ENCODE measurements around the gene CHD5. TPM values are rescaled to one million over a fixed set of nuclear protein-coding genes. Genes with fewer than 3 reads are reported as not detected.

CHD5 gene
- total RNA-seq, 1 experiment from 2014 or later, result 2.4 TPM

DNA sequence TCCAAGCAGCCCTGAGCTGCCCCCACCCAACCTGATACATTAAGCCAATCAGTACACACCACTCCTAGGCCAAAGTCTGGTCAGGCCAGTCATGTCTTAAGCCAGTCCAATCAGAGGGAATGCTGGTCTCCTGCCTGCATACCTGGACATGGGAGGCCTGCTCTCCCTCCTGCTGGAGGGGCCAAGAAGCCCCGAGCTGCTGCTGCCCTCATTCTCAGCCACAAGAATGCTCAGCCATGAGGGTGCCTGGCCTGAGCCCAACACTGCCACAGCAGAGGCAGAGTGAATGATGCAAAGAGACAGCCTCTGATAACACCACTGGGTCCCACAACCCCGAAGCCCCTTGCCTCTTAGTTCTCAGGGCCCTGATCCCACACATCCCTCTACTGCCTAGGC lies 23.0 kb downstream of the CHD5 start:
- no peak overlapping the region for H3K4me3 Mint-ChIP-seq
- DNase-seq (ENCODE audit: low spot score) (no peak), ATAC-seq (no peak)
- ChIA-PET POLR2A (no interaction called here), CTCF (interaction anchor here (0.7 kb wide), 1 partner anchor 28 kb away, joined by 3 read pairs; no protein-coding TSS in a partner anchor)
- H3K27me3 Mint-ChIP-seq (ENCODE audit: low read depth), result no peaks in the 10 kb centered on the region
- H3K9me3 Mint-ChIP-seq, result no peaks in the 10 kb centered on the region
- no peak overlapping the region for H3K27ac Mint-ChIP-seq
- no peak for TF ChIP-seq GABPB1 (CRISPR knock-in tag; IDR thresholded peaks at IDR 0.05)
- TF ChIP-seq ZNF317 (CRISPR knock-in tag; IDR thresholded peaks at IDR 0.05; ENCODE audit: borderline replicate concordance, low read depth), result no peak
- TF ChIP-seq, protein P1, sequence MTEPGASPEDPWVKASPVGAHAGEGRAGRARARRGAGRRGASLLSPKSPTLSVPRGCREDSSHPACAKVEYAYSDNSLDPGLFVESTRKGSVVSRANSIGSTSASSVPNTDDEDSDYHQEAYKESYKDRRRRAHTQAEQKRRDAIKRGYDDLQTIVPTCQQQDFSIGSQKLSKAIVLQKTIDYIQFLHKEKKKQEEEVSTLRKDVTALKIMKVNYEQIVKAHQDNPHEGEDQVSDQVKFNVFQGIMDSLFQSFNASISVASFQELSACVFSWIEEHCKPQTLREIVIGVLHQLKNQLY (CRISPR knock-in tag; IDR thresholded peaks at IDR 0.05), result no peak
- TF ChIP-seq, protein P2, sequence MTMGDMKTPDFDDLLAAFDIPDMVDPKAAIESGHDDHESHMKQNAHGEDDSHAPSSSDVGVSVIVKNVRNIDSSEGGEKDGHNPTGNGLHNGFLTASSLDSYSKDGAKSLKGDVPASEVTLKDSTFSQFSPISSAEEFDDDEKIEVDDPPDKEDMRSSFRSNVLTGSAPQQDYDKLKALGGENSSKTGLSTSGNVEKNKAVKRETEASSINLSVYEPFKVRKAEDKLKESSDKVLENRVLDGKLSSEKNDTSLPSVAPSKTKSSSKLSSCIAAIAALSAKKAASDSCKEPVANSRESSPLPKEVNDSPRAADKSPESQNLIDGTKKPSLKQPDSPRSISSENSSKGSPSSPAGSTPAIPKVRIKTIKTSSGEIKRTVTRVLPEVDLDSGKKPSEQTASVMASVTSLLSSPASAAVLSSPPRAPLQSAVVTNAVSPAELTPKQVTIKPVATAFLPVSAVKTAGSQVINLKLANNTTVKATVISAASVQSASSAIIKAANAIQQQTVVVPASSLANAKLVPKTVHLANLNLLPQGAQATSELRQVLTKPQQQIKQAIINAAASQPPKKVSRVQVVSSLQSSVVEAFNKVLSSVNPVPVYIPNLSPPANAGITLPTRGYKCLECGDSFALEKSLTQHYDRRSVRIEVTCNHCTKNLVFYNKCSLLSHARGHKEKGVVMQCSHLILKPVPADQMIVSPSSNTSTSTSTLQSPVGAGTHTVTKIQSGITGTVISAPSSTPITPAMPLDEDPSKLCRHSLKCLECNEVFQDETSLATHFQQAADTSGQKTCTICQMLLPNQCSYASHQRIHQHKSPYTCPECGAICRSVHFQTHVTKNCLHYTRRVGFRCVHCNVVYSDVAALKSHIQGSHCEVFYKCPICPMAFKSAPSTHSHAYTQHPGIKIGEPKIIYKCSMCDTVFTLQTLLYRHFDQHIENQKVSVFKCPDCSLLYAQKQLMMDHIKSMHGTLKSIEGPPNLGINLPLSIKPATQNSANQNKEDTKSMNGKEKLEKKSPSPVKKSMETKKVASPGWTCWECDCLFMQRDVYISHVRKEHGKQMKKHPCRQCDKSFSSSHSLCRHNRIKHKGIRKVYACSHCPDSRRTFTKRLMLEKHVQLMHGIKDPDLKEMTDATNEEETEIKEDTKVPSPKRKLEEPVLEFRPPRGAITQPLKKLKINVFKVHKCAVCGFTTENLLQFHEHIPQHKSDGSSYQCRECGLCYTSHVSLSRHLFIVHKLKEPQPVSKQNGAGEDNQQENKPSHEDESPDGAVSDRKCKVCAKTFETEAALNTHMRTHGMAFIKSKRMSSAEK (CRISPR knock-in tag; IDR thresholded peaks at IDR 0.05; ENCODE audit: borderline replicate concordance), result no peak
- no peak for TF ChIP-seq SMAD4 (CRISPR knock-in tag; IDR thresholded peaks at IDR 0.05)
- TF ChIP-seq, protein P3, sequence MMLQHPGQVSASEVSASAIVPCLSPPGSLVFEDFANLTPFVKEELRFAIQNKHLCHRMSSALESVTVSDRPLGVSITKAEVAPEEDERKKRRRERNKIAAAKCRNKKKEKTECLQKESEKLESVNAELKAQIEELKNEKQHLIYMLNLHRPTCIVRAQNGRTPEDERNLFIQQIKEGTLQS (CRISPR knock-in tag; conservative IDR thresholded peaks at IDR 0.05), result no peak
- TF ChIP-seq, protein P4, sequence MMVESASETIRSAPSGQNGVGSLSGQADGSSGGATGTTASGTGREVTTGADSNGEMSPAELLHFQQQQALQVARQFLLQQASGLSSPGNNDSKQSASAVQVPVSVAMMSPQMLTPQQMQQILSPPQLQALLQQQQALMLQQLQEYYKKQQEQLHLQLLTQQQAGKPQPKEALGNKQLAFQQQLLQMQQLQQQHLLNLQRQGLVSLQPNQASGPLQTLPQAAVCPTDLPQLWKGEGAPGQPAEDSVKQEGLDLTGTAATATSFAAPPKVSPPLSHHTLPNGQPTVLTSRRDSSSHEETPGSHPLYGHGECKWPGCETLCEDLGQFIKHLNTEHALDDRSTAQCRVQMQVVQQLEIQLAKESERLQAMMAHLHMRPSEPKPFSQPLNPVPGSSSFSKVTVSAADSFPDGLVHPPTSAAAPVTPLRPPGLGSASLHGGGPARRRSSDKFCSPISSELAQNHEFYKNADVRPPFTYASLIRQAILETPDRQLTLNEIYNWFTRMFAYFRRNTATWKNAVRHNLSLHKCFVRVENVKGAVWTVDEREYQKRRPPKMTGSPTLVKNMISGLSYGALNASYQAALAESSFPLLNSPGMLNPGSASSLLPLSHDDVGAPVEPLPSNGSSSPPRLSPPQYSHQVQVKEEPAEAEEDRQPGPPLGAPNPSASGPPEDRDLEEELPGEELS (CRISPR knock-in tag; IDR thresholded peaks at IDR 0.05), result no peak
- TF ChIP-seq KAT7 (CRISPR knock-in tag; IDR thresholded peaks at IDR 0.05; ENCODE audit: borderline replicate concordance), result no peak
- TF ChIP-seq, protein P5, sequence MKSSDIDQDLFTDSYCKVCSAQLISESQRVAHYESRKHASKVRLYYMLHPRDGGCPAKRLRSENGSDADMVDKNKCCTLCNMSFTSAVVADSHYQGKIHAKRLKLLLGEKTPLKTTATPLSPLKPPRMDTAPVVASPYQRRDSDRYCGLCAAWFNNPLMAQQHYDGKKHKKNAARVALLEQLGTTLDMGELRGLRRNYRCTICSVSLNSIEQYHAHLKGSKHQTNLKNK (CRISPR knock-in tag; IDR thresholded peaks at IDR 0.05), result no peak
- TF ChIP-seq ZNF423 (CRISPR knock-in tag; IDR thresholded peaks at IDR 0.05), result no peak
- no peak for TF ChIP-seq SOX15 (CRISPR knock-in tag; IDR thresholded peaks at IDR 0.05)
- TF ChIP-seq, protein P6, sequence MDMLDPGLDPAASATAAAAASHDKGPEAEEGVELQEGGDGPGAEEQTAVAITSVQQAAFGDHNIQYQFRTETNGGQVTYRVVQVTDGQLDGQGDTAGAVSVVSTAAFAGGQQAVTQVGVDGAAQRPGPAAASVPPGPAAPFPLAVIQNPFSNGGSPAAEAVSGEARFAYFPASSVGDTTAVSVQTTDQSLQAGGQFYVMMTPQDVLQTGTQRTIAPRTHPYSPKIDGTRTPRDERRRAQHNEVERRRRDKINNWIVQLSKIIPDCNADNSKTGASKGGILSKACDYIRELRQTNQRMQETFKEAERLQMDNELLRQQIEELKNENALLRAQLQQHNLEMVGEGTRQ (CRISPR knock-in tag; IDR thresholded peaks at IDR 0.05), result no peak
- no peak for TF ChIP-seq TP53 (CRISPR knock-in tag; IDR thresholded peaks at IDR 0.05)
- no peak for TF ChIP-seq CREB1 (CRISPR knock-in tag; IDR thresholded peaks at IDR 0.05)
- TF ChIP-seq ZNF219 (CRISPR knock-in tag; IDR thresholded peaks at IDR 0.05; ENCODE audit: borderline replicate concordance), result no peak
- no peak for TF ChIP-seq PRRX2 (CRISPR knock-in tag; IDR thresholded peaks at IDR 0.05)
- peaks cover 6% of the 10 kb centered on the region for H3K4me1 Mint-ChIP-seq
- H3K36me3 Mint-ChIP-seq, result no peaks in the 10 kb centered on the region

DNA sequence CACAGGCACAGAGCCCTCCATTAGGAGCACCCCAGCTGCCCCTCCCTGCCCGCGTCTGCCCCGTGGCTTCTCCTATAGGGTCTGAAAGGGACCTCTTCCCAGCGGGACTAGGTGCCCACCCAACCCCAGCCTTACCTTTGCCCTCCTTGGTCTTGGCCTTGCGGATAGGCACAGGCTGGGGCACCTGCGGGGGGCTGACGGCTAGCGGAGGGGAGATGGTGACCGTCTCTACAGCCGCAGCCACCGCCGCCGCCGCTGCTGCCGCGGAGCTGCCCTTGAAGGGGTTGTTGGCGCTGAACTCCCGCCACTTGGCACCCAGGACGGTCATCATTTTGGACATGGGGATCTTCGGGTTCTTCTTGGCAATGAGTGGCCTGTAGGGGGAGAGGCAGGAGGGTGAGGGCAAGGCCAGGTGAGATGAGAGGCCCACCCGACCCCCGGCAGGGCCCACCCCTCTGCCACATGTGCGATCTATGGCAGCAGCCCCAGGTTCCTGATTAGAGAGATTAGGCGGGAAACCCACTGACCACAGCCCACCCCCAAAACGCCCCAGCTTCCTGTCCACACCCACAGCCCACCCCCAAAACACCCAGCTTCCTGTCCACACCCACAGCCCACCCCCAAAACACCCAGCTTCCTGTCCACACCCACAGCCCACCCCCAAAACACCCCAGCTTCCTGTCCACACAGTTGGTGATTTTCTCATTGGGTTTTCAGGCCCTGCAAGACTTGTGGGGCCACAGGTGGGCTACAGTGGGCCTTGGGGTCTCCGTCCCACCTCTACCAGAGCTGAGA lies 25.4 kb downstream of the CHD5 start:
- no peak overlapping the region for H3K4me3 Mint-ChIP-seq
- no peaks in the 10 kb centered on the region; the same call in none of the 2 replicates for H3K27me3 Mint-ChIP-seq (ENCODE audit: low read depth)
- H3K36me3 Mint-ChIP-seq, result no peaks in the 10 kb centered on the region
- H3K27ac Mint-ChIP-seq, result no peak overlapping the region
- H3K9me3 Mint-ChIP-seq, result no peaks in the 10 kb centered on the region
- ChIA-PET POLR2A (no interaction called here), CTCF (interaction anchor here (0.7 to 1.0 kb wide), 2 partner anchors 50 to 59 kb away, joined by 3 read pairs; no protein-coding TSS in a partner anchor)
- H3K4me1 Mint-ChIP-seq, result no peaks in the 10 kb centered on the region
- DNase-seq (ENCODE audit: low spot score), result no peak
- no peak for ATAC-seq
- TF ChIP-seq OVOL2 (CRISPR knock-in tag; IDR thresholded peaks at IDR 0.05; ENCODE audit: borderline replicate concordance), result no peak
- TF ChIP-seq, protein P7, sequence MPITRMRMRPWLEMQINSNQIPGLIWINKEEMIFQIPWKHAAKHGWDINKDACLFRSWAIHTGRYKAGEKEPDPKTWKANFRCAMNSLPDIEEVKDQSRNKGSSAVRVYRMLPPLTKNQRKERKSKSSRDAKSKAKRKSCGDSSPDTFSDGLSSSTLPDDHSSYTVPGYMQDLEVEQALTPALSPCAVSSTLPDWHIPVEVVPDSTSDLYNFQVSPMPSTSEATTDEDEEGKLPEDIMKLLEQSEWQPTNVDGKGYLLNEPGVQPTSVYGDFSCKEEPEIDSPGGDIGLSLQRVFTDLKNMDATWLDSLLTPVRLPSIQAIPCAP (CRISPR knock-in tag; IDR thresholded peaks at IDR 0.05), result no peak
- TF ChIP-seq, protein P8, sequence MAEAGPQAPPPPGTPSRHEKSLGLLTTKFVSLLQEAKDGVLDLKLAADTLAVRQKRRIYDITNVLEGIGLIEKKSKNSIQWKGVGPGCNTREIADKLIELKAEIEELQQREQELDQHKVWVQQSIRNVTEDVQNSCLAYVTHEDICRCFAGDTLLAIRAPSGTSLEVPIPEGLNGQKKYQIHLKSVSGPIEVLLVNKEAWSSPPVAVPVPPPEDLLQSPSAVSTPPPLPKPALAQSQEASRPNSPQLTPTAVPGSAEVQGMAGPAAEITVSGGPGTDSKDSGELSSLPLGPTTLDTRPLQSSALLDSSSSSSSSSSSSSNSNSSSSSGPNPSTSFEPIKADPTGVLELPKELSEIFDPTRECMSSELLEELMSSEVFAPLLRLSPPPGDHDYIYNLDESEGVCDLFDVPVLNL (CRISPR knock-in tag; IDR thresholded peaks at IDR 0.05; ENCODE audit: borderline replicate concordance, low read depth), result no peak
- TF ChIP-seq CREM (CRISPR knock-in tag; IDR thresholded peaks at IDR 0.05), result no peak
- TF ChIP-seq SMAD3 (CRISPR knock-in tag; IDR thresholded peaks at IDR 0.05; ENCODE audit: borderline replicate concordance), result no peak
- TF ChIP-seq EMX1 (CRISPR knock-in tag; IDR thresholded peaks at IDR 0.05), result no peak
- TF ChIP-seq ZNF138 (CRISPR knock-in tag; conservative IDR thresholded peaks at IDR 0.05), result no peak
- TF ChIP-seq, protein P1 (CRISPR knock-in tag; IDR thresholded peaks at IDR 0.05), result no peak
